ENCODE measurements around the gene GGN. TPM values are rescaled to one million over a fixed set of nuclear protein-coding genes. Genes with fewer than 3 reads are reported as not detected.

The GGN gene
- total RNA-seq, 6 experiments from 2014 or later = not detected

- Histone ChIP-seq H3K36me3 (no peaks in the 10 kb centered on the region), H3K4me3 (peak overlapping the region; percentile 41 to 52 (median 46)), H3K9me3 (no peaks in the 10 kb centered on the region), H3K4me1 (peaks cover 0 to 9% (median 0%) of the 10 kb centered on the region in 4 donors), H3K27me3 (peaks cover 0 to 11% of the 10 kb centered on the region in 2 donors), H3K27ac (no peak overlapping the region)
- ATAC-seq (peak; percentile 74 to 86 (median 82)), DNase-seq (peak; percentile 58 to 73 (median 72))
- TF ChIP-seq POLR2A (IDR thresholded peaks at IDR 0.05) = no peak
- TF ChIP-seq, protein P1, sequence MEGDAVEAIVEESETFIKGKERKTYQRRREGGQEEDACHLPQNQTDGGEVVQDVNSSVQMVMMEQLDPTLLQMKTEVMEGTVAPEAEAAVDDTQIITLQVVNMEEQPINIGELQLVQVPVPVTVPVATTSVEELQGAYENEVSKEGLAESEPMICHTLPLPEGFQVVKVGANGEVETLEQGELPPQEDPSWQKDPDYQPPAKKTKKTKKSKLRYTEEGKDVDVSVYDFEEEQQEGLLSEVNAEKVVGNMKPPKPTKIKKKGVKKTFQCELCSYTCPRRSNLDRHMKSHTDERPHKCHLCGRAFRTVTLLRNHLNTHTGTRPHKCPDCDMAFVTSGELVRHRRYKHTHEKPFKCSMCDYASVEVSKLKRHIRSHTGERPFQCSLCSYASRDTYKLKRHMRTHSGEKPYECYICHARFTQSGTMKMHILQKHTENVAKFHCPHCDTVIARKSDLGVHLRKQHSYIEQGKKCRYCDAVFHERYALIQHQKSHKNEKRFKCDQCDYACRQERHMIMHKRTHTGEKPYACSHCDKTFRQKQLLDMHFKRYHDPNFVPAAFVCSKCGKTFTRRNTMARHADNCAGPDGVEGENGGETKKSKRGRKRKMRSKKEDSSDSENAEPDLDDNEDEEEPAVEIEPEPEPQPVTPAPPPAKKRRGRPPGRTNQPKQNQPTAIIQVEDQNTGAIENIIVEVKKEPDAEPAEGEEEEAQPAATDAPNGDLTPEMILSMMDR (IDR thresholded peaks at IDR 0.05) = no peak
- intact Hi-C loops (cut with DNase I) = no loop called here
- 0% methylated on average over 1 of the region's 37 CpGs for WGBS (ENCODE audit: insufficient coverage, low coverage, low lambda C conversion rate, missing lambda C conversion rate)
Measured at GRCh38 chr19:38361633-38362075, 26.2 kb downstream of the GGN start.

GRCh38 chr19:38360839-38361631, 26.8 kb downstream of the GGN start:
- WGBS (ENCODE audit: insufficient coverage, low coverage, low lambda C conversion rate, missing lambda C conversion rate) = 19% methylated on average over 17 of the region's 23 CpGs
- intact Hi-C loops (cut with DNase I) = no loop called here

DNA sequence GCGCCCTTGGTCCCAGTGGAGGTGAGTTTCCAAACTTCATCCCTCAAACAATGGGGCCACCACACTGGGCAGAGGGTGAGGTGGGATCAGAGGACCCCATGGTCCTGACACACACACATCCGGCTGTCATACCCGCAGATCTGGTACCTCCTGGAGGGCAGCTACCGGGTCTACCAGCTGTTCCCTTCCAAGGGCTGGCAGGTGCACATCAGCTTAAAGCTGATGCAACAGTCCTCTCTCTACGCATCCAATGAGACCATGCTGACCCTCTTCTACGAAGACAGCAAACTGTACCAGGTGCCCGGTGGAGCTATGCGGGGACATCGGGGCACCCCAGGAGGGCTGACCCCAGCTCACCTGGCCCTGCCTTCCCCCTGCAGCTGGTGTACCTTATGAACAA, 27.5 kb downstream of the GGN start:
- Histone ChIP-seq H3K4me3 (no peak overlapping the region), H3K4me1 (peaks cover 0 to 9% (median 0%) of the 10 kb centered on the region in 4 donors), H3K9me3 (no peaks in the 10 kb centered on the region), H3K36me3 (no peaks in the 10 kb centered on the region), H3K27me3 (peaks cover 0 to 11% of the 10 kb centered on the region in 2 donors), H3K27ac (no peak overlapping the region)
- DNase-seq (no peak), ATAC-seq (no peak)
- intact Hi-C loops (cut with DNase I) = no loop called here
- no peak for TF ChIP-seq POLR2A (IDR thresholded peaks at IDR 0.05)
- TF ChIP-seq, protein P1 (IDR thresholded peaks at IDR 0.05) = no peak
- 100% methylated on average over 1 of the region's 9 CpGs for WGBS (ENCODE audit: insufficient coverage, low coverage, low lambda C conversion rate, missing lambda C conversion rate)

More at GRCh38 chr19:38360839-38361631, 26.8 kb downstream of the GGN start:
- DNase-seq (no peak), ATAC-seq (peak in 1 of 4 donors; percentile 24)
- Histone ChIP-seq H3K4me3 (peak overlapping the region in 2 of 3 donors; percentile 46 to 52), H3K27me3 (peaks cover 0 to 11% of the 10 kb centered on the region in 2 donors), H3K9me3 (no peaks in the 10 kb centered on the region), H3K27ac (no peak overlapping the region), H3K4me1 (peaks cover 0 to 9% (median 0%) of the 10 kb centered on the region in 4 donors), H3K36me3 (no peaks in the 10 kb centered on the region)
- TF ChIP-seq, protein P1 (IDR thresholded peaks at IDR 0.05) = no peak
- TF ChIP-seq POLR2A (IDR thresholded peaks at IDR 0.05) = no peak

- H3K27me3 ChIP-seq = peaks cover 0 to 11% of the 10 kb centered on the region in 2 donors
- no peak for ATAC-seq
- no peaks in the 10 kb centered on the region for H3K9me3 ChIP-seq
Measured at GRCh38 chr19:38359242-38360021, 28.4 kb downstream of the GGN start.

More at GRCh38 chr19:38359242-38360021, 28.4 kb downstream of the GGN start:
- peaks cover 0 to 9% (median 0%) of the 10 kb centered on the region in 4 donors for H3K4me1 ChIP-seq
- no peak for DNase-seq
- no peaks in the 10 kb centered on the region for H3K36me3 ChIP-seq
- WGBS (ENCODE audit: insufficient coverage, low coverage, low lambda C conversion rate, missing lambda C conversion rate) = 22% methylated on average over 10 of the region's 18 CpGs
- intact Hi-C loops (cut with DNase I) = no loop called here
- no peak overlapping the region for H3K27ac ChIP-seq
- H3K4me3 ChIP-seq = no peak overlapping the region
- no peak for TF ChIP-seq POLR2A (IDR thresholded peaks at IDR 0.05)
- TF ChIP-seq, protein P1 (IDR thresholded peaks at IDR 0.05) = no peak

Data from right lobe of liver (tissue), 6 donors.